Measurements from ENCODE around the gene ADAMTS17.

The ADAMTS17 gene

GRCh38 chr15:100338971-100339444, 2.8 kb downstream of the ADAMTS17 start:
- DNase-seq = no peak

GRCh38 chr15:100338247-100338646, 3.5 kb downstream of the ADAMTS17 start:
- DNase-seq = no peak

GRCh38 chr15:100337096-100338044, 4.4 kb downstream of the ADAMTS17 start:
- DNase-seq = no peak

- DNase-seq = no peak
Observed at GRCh38 chr15:100336061-100336460, 5.7 kb downstream of the ADAMTS17 start.

GRCh38 chr15:100335335-100335999, 6.3 kb downstream of the ADAMTS17 start:
- no peak for DNase-seq

- DNase-seq = no peak
Observed at GRCh38 chr15:100334905-100335304, 6.9 kb downstream of the ADAMTS17 start.

- no peak for DNase-seq
Observed at GRCh38 chr15:100334456-100334855, 7.3 kb downstream of the ADAMTS17 start.

DNA sequence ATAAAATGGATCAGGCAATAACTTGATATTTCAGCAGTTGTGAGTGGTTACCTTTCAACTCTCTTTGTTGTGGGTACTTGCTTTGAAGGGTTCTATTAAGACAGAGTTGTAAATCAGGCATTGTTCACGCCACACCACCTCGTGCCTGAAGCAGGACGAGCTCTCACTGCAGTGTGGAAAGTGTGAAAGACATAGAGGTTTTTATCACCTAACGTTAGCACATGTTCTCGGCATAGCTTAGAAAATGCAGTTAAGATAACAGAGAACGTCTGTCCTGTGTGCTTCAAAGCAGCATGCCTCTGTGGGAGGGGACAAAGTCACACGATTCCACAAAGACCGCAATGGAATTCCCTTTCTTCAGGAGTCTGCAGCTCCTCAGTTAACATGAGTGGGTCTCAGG, 7.8 kb downstream of the ADAMTS17 start:
- DNase-seq = no peak

GRCh38 chr15:100333236-100333635, 8.5 kb downstream of the ADAMTS17 start:
- no peak for DNase-seq

DNA sequence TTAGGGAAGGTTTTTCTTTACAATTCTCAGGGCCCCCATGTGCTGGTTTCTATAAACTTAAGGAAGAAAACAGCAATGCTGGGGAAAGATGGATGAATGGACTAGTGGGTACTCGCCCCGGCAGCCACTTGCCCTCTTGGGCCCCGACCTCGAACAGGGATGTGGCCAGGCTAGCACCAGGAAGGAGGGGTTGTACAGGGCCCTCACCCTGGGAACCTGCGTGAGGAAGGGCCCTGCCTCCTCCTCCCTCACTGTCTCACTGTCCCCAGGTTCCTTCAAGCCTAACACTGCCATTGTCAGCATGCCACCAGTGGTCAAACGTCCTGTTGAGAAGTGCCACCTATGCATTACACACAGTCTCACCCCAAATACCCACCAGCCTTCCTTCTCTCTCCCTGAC, 9.1 kb downstream of the ADAMTS17 start:
- DNase-seq = no peak

DNA sequence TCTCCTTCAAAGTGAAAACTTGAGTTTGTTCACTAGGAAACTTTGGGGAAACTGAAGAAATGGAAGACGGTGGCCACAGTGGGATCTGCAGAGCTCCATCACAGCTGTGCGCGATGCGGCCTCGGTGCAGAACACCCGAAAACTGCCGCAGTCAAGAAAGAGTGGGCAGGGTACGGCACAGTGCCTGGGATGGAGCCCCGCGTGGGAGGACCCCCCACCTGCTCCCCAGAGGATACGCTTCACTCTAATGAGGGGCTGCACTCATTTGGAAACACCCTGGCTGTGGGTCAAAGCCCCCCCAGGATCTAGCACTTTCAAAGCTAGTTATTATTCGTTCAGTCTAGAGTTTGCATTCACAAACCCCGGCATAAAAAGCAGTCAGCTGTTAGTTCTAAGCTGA, 9.5 kb downstream of the ADAMTS17 start:
- DNase-seq = no peak

- no peak for DNase-seq
Observed at GRCh38 chr15:100330629-100331215, 11.1 kb downstream of the ADAMTS17 start.

DNA sequence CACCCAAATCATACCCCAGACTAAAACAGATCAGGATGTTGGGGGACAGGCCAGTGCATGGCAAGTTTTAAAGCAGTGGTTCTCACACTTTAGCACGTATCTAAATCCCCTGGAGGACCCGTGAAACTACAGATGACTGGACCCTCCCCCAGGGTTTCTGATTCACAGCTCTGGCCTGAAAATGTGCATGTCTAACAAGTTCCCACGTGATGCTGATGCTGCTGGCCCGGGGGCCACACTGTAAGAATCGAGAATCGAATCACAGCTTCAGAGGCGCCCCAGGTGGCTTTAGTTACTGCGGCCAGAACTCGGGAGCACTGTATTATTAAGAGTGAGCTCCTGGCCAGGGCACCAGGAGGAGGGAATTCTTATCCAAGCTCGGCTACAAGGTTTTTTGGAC, 11.6 kb downstream of the ADAMTS17 start:
- no peak for DNase-seq

DNA sequence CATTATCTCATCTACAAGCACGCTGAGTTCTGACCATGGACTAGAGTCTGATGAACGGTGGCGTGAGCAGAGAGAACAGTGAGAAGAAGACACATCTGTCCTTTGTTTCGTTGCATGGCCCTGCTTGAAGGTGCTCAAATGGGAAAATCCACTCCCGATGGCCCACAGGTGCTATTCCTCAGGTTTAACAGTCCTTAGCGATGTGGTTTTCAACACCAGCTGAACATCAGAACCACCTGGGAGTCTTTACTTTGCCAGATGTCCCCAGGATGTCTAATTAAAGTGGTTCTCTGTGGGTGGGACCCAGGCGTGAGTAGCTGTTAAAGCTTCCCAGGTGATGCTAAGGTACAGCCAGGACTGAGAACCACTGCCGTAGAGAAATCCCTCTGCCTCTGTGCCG, 13.0 kb downstream of the ADAMTS17 start:
- no peak for DNase-seq

- no peak for DNase-seq
Observed at GRCh38 chr15:100318880-100319279, 22.9 kb downstream of the ADAMTS17 start.

DNA sequence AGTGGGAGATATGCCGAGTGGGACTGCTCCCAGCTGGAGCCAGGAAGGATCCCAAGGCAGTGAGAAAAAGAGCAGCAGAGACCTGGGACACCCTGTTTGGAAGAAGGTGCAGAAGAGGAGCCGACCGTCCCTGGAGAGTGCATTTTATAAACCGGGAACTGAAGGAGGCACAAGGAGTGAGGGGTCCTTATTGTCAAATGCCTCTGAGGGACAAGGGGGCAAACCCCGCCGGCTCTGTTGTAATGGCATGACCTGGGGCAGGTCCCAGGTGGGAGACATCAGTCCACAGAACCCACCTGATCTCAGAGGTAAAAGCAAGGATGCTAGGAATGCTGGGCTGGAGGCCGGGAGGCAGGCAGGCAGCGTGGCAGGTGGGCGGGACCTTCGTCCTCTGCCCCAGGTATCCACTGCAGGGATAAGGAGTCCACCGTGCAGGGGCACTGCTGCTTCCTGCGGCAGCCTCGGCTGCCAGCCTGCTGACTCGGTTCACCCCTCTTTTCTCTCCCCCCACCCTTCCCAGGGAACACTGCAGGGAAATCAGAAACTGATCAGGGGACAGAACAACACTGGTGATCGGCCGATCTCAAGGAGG, 26.9 kb downstream of the ADAMTS17 start:
- DNase-seq = no peak

DNA sequence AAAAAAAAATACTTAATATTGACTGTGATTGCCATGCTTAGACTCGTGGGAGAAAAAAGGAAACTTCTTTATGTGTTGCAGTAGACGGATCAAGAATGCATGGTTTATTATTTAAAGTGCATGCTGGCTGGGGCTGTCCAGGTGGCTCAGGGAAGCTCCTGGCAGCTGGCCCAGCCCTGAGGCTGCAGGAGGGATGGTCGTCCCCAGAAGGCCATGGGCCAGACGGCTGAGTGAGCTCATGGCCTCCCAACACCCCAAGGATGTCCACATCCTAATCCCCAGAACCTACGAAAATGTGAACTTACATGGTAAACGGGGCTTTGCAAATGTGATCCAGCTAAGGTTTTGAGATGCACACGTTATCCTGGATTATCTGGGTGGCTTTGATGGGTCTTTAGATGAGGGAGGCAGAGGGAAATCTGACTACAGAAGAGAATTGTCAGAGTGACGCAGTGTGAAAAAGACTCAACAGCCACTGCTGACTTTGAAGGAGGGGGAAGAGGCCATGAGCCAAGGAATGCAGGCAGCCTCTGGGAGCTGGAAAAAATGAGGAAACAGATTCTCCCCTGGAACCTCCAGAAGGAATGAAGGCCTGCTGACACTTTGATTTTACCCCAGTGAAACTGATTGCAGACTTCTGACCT, 29.8 kb downstream of the ADAMTS17 start:
- DNase-seq = no peak

GRCh38 chr15:100311154-100311625, 30.6 kb downstream of the ADAMTS17 start:
- no peak for DNase-seq

DNA sequence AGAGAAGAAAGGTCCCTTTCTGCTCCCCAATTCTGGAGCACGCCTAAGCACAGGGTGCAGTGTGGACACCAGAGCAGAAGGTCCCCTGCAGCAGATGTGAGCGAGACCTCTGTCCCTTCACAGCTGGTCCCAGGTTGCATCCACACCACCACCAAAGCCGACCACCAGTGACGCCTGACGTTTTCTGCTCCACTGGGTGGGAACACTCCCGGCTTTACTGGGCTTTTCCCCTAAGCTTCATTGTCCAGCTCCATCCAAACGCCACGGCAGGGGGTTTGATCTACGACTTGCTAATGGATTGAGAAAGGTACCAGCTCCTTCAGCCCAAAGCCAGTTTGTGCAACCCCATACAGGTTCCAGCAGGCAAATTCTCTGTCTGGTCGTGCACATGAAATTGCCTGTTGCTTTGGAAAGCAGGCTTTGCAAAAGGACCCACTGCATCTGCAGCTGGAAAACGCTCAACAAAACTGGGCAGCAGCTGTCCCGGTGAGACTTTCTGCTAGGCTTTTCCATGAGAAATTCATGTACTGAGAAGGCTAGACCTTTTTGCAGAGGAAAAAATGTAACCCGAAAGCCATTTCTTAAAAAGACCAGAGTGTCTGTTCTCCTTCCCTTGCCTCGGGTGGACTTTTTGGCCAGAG, 31.1 kb downstream of the ADAMTS17 start:
- DNase-seq = no peak

GRCh38 chr15:100310041-100310405, 31.8 kb downstream of the ADAMTS17 start:
- DNase-seq = no peak

GRCh38 chr15:100309109-100310040, 32.4 kb downstream of the ADAMTS17 start:
- no peak for DNase-seq

Data from activated CD4-positive, CD25-positive, alpha-beta regulatory T cell treated with anti-CD3 and anti-CD28 coated beads, Interleukin-2, amount 50 U/mL, for 72 hours (primary cell).